H9 (cell line): ENCODE results near the gene ITGAX. TPM values are rescaled to one million over a fixed set of nuclear protein-coding genes. Genes with fewer than 3 reads are reported as not detected.

Source experiments
- DNase-seq: peaks from one replicate; pipeline ENCODE4 v3.0.0-alpha.2; 2017
- H2AFZ ChIP-seq: one replicate; pipeline ENCODE4 v1.6.1; 2013; ENCODE audit warnings: mild to moderate bottlenecking, low read length, control low read depth, moderate library complexity
- H2AK5ac ChIP-seq: 2 replicates; pipeline ENCODE4 v1.6.1; 2013; ENCODE audit warnings: low read length, control low read depth, mixed read lengths; ENCODE audit not compliant: insufficient read length
- H2BK120ac ChIP-seq: one replicate; pipeline ENCODE4 v1.6.1; 2013; ENCODE audit warnings: low read depth, mild to moderate bottlenecking, low read length, control low read depth, inconsistent platforms; ENCODE audit not compliant: poor library complexity, severe bottlenecking
- H2BK12ac ChIP-seq: 2 replicates; pipeline ENCODE4 v1.6.1; 2013; ENCODE audit warnings: low read length, control low read depth, mixed read lengths, low read depth; ENCODE audit not compliant: insufficient read length
- H2BK15ac ChIP-seq: 2 replicates; pipeline ENCODE4 v1.6.1; 2013; ENCODE audit warnings: low read depth, low read length, control low read depth
- H2BK20ac ChIP-seq: one replicate; pipeline ENCODE4 v1.6.1; 2013; ENCODE audit warnings: low read depth, mild to moderate bottlenecking, low read length, control low read depth, inconsistent platforms; ENCODE audit not compliant: poor library complexity, severe bottlenecking
- H2BK5ac ChIP-seq: 2 replicates; pipeline ENCODE4 v1.6.1; 2013; ENCODE audit warnings: low read length, control low read depth, mixed read lengths; ENCODE audit not compliant: insufficient read length
- H3K14ac ChIP-seq: 2 replicates; pipeline ENCODE4 v1.6.1; 2013; ENCODE audit warnings: low read length, control low read depth; ENCODE audit not compliant: insufficient read depth
- H3K18ac ChIP-seq: 2 replicates; pipeline ENCODE4 v1.6.1; 2013; ENCODE audit warnings: low read depth, mild to moderate bottlenecking, mixed read lengths, low read length, control low read depth; ENCODE audit not compliant: insufficient read length
- H3K23ac ChIP-seq: 2 replicates; pipeline ENCODE4 v1.6.1; 2013; ENCODE audit warnings: low read length, control low read depth, mixed read lengths, low read depth; ENCODE audit not compliant: insufficient read length
- H3K23me2 ChIP-seq: 2 replicates; pipeline ENCODE4 v1.6.1; 2013; ENCODE audit warnings: low read depth, mild to moderate bottlenecking, mixed read lengths, low read length, control low read depth; ENCODE audit not compliant: insufficient read length, poor library complexity, severe bottlenecking
- H3K27ac ChIP-seq: 2 replicates; pipeline ENCODE4 v1.5.1; 2013; ENCODE audit warnings: low read length, control low read depth, mixed read lengths, low read depth; ENCODE audit not compliant: insufficient read length
- H3K27me3 ChIP-seq: 2 replicates; pipeline ENCODE4 v1.6.1; 2013; ENCODE audit warnings: low read length, control low read depth, inconsistent platforms; ENCODE audit not compliant: insufficient read depth
- H3K4ac ChIP-seq: 2 replicates; pipeline ENCODE4 v1.6.1; 2013; ENCODE audit warnings: low read depth, mild to moderate bottlenecking, control low read depth, inconsistent platforms, low read length, moderate library complexity
- H3K4me1 ChIP-seq: 2 replicates; pipeline ENCODE4 v1.6.1; 2013; ENCODE audit warnings: low read length, control low read depth, inconsistent platforms; ENCODE audit not compliant: insufficient read depth
- H3K4me2 ChIP-seq: 2 replicates; pipeline ENCODE4 v1.6.1; 2013; ENCODE audit warnings: low read length, control low read depth, mixed read lengths; ENCODE audit not compliant: insufficient read length, insufficient read depth
- H3K56ac ChIP-seq: 2 replicates; pipeline ENCODE4 v1.6.1; 2013; ENCODE audit warnings: low read depth, mild to moderate bottlenecking, mixed read lengths, low read length, control low read depth; ENCODE audit not compliant: insufficient read length
- H3K79me1 ChIP-seq: 2 replicates; pipeline ENCODE4 v1.6.1; 2013; ENCODE audit warnings: low read depth, mild to moderate bottlenecking, moderate library complexity, low read length, control low read depth, inconsistent platforms; ENCODE audit not compliant: insufficient read depth, poor library complexity, severe bottlenecking
- H3K79me2 ChIP-seq: 2 replicates; pipeline ENCODE4 v1.6.1; 2013; ENCODE audit warnings: low read length, control low read depth, inconsistent platforms; ENCODE audit not compliant: insufficient read depth
- H3K9ac ChIP-seq: 2 replicates; pipeline ENCODE4 v1.6.1; 2013; ENCODE audit warnings: low read length, control low read depth, mixed read lengths; ENCODE audit not compliant: insufficient read length; ENCODE audit errors: extremely low read depth
- H3K9me3 ChIP-seq: one replicate; pipeline ENCODE4 v1.6.1; 2013; ENCODE audit warnings: low read depth, low read length, inconsistent platforms; ENCODE audit not compliant: control insufficient read depth
- H3T11ph ChIP-seq: one replicate; pipeline ENCODE4 v1.6.1; 2013; ENCODE audit warnings: mild to moderate bottlenecking, low read length, control low read depth, inconsistent platforms
- H4K20me1 ChIP-seq: one replicate; pipeline ENCODE4 v1.6.1; 2013; ENCODE audit not compliant: control insufficient read depth, insufficient read length, insufficient read depth
- H4K5ac ChIP-seq: 2 replicates; pipeline ENCODE4 v1.6.1; 2013; ENCODE audit warnings: low read depth, mild to moderate bottlenecking, mixed read lengths, low read length, control low read depth; ENCODE audit not compliant: insufficient read length
- H4K8ac ChIP-seq: replicated peaks from 2 replicates; pipeline ENCODE4 v1.6.1; 2013; ENCODE audit warnings: low read length, control low read depth, mixed read lengths, low read depth; ENCODE audit not compliant: insufficient read length
- H4K91ac ChIP-seq: 2 replicates; pipeline ENCODE4 v1.6.1; 2013; ENCODE audit warnings: low read depth, mild to moderate bottlenecking, moderate library complexity, mixed read lengths, low read length, control low read depth; ENCODE audit not compliant: insufficient read length
- H3K27ac Mint-ChIP-seq, 3 experiments: 2 replicates in 2 of 3; 3 replicates in 1 of 3; pipeline ENCODE4 v1.8.0; 2020 to 2021; ENCODE audit warnings: mixed read lengths in 3 of 3, mild to moderate bottlenecking in 1 of 3, moderate library complexity in 1 of 3
- H3K27me3 Mint-ChIP-seq: 2 replicates; pipeline ENCODE4 v1.8.0; 2021; ENCODE audit warnings: low read depth, mild to moderate bottlenecking, moderate library complexity, mixed read lengths
- H3K36me3 Mint-ChIP-seq, 3 experiments: 2 replicates in 2 of 3; 3 replicates in 1 of 3; pipeline ENCODE4 v1.8.0; 2020 to 2021; ENCODE audit warnings: low read depth in 3 of 3, mixed read lengths in 3 of 3; ENCODE audit not compliant: insufficient read depth in 1 of 3
- H3K4me1 Mint-ChIP-seq, 2 experiments: 2 replicates each; pipeline ENCODE4 v1.8.0; 2020; ENCODE audit warnings: mixed read lengths in 2 of 2
- H3K4me3 Mint-ChIP-seq, 2 experiments: 2 replicates in 1 of 2; 3 replicates in 1 of 2; pipeline ENCODE4 v1.8.0; 2020 to 2021; ENCODE audit warnings: mild to moderate bottlenecking in 2 of 2, mixed read lengths in 2 of 2, moderate library complexity in 1 of 2
- H3K9me3 Mint-ChIP-seq, 2 experiments: 2 replicates in 1 of 2; 3 replicates in 1 of 2; pipeline ENCODE4 v1.8.0; 2020; ENCODE audit warnings: mild to moderate bottlenecking in 2 of 2, mixed read lengths in 2 of 2, moderate library complexity in 1 of 2
- WGBS: extraction: QIAGEN DNeasy Blood & Tissue Kit; methylation state at CpG from one replicate; pipeline ENCODE4 v1.1.7; 2013; ENCODE audit warnings: missing lambda C conversion rate, low lambda C conversion rate, mixed read lengths; ENCODE audit not compliant: insufficient read length; ENCODE audit errors: extremely low coverage; 5-methylcytosine and 5-hydroxymethylcytosine counted together
- total RNA-seq: library from RNA; stranded (reverse); gene quantifications from 2 replicates; pipeline ENCODE4 v1.2.1, GENCODE V29; 2021
- TF ChIP-seq, protein P1 (sequence below): fragments of 200-600 bp; sonication (generic); conservative IDR thresholded peaks from 3 replicates; pipeline ENCODE4 v1.8.0; 2021; ENCODE audit warnings: antibody characterized with exemption, mild to moderate bottlenecking

ITGAX gene
- total RNA-seq, 1 experiment from 2014 or later: 0.28 TPM

- no peak overlapping the region for H4K8ac ChIP-seq
- H3K4me1 ChIP-seq: no peaks in the 10 kb centered on the region
- no peak overlapping the region for H3K4ac ChIP-seq
- DNase-seq: no peak
- no peak overlapping the region for H3K4me2 ChIP-seq
- H3K9ac ChIP-seq: no peak overlapping the region
- Mint-ChIP-seq H3K4me1 (peaks cover 10 to 12% of the 10 kb centered on the region in 2 experiments), H3K27ac (no peak overlapping the region), H3K27me3 (peaks cover 14% of the 10 kb centered on the region), H3K4me3 (no peak overlapping the region), H3K9me3 (no peaks in the 10 kb centered on the region; a peak in 2 of 5 replicates), H3K36me3 (no peaks in the 10 kb centered on the region)
- H3K56ac ChIP-seq: no peak overlapping the region
- no peak overlapping the region for H4K5ac ChIP-seq
- H3K23ac ChIP-seq: no peak overlapping the region
- H3K27me3 ChIP-seq: no peaks in the 10 kb centered on the region
- no peak overlapping the region for H3K27ac ChIP-seq
- H3K23me2 ChIP-seq: no peaks in the 10 kb centered on the region
- no peaks in the 10 kb centered on the region for H3K9me3 ChIP-seq
- H4K20me1 ChIP-seq: no peaks in the 10 kb centered on the region
- H3K79me1 ChIP-seq: no peaks in the 10 kb centered on the region
- no peak overlapping the region for H4K91ac ChIP-seq
- H2BK12ac ChIP-seq: no peak overlapping the region
- H2AFZ ChIP-seq: no peak overlapping the region
- H2AK5ac ChIP-seq: no peak overlapping the region
- no peak overlapping the region for H2BK20ac ChIP-seq
- no peak overlapping the region for H2BK120ac ChIP-seq
- no peak overlapping the region for H2BK15ac ChIP-seq
- no peak overlapping the region for H3K14ac ChIP-seq
- no CpG with 5 or more reads among the region's 19 CpGs for WGBS
- no peaks in the 10 kb centered on the region for H3K79me2 ChIP-seq
- no peak overlapping the region for H3K18ac ChIP-seq
- TF ChIP-seq, protein P1, sequence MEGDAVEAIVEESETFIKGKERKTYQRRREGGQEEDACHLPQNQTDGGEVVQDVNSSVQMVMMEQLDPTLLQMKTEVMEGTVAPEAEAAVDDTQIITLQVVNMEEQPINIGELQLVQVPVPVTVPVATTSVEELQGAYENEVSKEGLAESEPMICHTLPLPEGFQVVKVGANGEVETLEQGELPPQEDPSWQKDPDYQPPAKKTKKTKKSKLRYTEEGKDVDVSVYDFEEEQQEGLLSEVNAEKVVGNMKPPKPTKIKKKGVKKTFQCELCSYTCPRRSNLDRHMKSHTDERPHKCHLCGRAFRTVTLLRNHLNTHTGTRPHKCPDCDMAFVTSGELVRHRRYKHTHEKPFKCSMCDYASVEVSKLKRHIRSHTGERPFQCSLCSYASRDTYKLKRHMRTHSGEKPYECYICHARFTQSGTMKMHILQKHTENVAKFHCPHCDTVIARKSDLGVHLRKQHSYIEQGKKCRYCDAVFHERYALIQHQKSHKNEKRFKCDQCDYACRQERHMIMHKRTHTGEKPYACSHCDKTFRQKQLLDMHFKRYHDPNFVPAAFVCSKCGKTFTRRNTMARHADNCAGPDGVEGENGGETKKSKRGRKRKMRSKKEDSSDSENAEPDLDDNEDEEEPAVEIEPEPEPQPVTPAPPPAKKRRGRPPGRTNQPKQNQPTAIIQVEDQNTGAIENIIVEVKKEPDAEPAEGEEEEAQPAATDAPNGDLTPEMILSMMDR: no peak
- H2BK5ac ChIP-seq: no peak overlapping the region
- no peak overlapping the region for H3T11ph ChIP-seq
These were observed 3.6 kb upstream of the ITGAX start for GRCh38 chr16:31351246-31351941.
